ENCODE data around the gene TCN2.
"Not testable (repeated sequence)": the region's sequence is repeated elsewhere in the genome, so short reads cannot be mapped to it uniquely, and the experiment has no call there.

The TCN2 gene

GRCh38 chr22:30612789-30613188 lies 5.8 kb downstream of the TCN2 start:
- DNase-seq = no peak

GRCh38 chr22:30614268-30614667 lies 7.3 kb downstream of the TCN2 start:
- DNase-seq = no peak

GRCh38 chr22:30614879-30615278 lies 7.9 kb downstream of the TCN2 start:
- DNase-seq = no peak

GRCh38 chr22:30615543-30615954 lies 8.6 kb downstream of the TCN2 start:
- no peak for DNase-seq

DNA sequence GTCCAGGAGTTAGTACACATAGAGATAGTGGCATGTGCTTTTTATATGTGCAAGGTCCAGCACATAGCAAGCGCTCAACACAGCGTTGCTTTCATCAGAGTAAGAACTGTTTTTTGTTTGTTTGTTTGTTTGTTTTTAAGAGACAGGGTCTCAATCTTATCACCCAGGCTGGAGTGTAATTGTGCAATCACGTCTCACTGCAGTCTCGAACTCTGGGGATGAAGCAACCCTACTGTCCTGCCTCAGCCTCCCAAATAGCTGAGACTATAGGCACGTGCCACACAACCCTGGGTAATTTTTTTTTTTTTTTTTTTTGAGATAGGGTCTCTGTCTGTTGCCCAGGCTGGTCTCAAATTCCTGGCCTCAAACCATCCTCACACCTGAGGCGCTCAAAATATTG lies 10.8 kb downstream of the TCN2 start:
- DNase-seq = no peak

DNA sequence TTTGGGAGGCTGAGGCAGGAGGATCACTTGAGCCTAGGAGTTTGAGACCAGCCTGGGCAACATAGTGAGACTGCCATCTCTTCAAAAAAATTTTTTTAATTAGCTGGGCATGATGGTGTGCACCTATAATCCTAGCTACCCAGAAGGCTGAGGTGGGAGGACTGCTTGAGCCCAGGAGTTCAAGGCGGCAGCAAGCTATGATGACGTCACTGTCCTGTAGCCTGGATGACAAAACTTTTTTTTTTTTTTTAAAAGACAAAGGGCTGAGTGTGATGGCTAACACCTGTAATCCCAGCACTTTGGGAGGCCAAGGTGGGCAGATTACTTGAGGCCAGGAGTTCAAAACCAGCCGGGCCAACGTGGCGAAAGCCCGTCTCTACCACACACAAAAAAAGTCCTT lies 12.9 kb downstream of the TCN2 start:
- DNase-seq = not testable (repeated sequence)

GRCh38 chr22:30626413-30626812 lies 19.4 kb downstream of the TCN2 start:
- DNase-seq = no peak

GRCh38 chr22:30627471-30627870 lies 20.5 kb downstream of the TCN2 start:
- DNase-seq = no peak

GRCh38 chr22:30628491-30628890 lies 21.5 kb downstream of the TCN2 start:
- no peak for DNase-seq

GRCh38 chr22:30631469-30631868 lies 24.5 kb downstream of the TCN2 start:
- not testable (repeated sequence) for DNase-seq

DNA sequence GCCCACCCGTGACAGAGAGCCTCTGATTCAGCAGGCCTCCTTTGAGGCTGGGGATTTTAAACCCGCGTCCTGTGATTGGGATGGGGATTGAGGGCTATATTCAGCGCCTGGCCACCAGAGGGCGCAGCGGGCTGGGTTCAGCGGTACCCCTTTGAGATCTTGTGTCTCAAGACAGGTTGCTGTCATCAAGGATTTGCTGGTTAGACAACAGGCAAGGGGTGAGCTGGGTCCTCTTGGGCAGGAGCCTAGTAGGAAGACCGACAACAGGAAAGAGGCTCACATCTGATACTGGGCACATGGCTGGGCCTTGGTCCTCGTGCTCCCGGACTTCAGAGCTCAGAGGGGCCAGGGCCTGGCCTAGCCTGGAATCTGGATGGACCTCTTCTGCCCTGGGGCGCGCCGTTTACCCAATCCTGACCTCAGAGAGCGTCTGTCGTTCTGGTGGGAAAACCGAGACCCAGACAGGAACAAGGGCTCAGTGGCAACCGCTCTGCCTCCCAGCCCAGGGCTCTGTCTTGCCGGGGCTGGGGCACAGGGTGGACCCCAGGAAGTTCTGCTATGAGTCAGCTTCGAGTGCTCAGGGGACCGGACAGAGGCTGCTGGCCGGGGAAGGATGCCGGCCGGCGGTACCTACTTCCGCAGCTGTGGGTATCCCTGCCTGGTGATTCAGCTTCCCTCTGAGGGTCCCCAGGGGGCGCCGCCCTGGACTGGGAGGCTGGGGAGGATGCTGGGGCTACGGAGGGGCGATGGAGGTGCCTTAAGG lies 27.7 kb downstream of the TCN2 start:
- peak; percentile 59 for DNase-seq

- DNase-seq = peak; percentile 82
Measured at GRCh38 chr22:30635273-30636225, 28.6 kb downstream of the TCN2 start, which contains the start of gene SLC35E4. Gene SLC35E4 (plus strand): TSS chr22:30635781. CDS start chr22:30636451, 670 bp downstream.

DNA sequence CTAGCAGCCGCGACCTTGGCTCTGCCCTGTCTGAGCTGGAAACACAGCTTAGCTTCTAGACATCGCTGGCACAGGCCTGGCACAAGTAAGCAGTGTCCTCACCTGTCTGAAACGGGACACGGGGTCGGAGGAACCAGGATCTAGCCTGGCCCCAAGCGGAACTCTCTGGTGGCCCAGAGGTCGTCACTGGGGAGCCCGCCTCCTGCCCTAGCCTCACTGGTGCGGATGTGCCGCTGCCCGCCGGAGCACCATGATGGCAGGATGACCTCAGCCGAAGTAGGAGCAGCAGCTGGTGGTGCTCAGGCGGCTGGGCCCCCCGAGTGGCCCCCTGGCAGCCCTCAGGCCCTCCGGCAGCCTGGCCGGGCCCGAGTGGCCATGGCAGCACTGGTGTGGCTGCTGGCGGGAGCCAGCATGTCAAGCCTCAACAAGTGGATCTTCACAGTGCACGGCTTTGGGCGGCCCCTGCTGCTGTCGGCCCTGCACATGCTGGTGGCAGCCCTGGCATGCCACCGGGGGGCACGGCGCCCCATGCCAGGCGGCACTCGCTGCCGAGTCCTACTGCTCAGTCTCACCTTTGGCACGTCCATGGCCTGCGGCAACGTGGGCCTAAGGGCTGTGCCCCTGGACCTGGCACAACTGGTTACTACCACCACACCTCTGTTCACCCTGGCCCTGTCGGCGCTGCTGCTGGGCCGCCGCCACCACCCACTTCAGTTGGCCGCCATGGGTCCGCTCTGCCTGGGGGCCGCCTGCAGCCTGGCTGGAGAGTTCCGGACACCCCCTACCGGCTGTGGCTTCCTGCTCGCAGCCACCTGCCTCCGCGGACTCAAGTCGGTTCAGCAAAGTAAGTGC lies 29.5 kb downstream of the TCN2 start:
- no peak for DNase-seq

- DNase-seq = no peak
Measured at GRCh38 chr22:30637701-30638114, 30.7 kb downstream of the TCN2 start.

DNA sequence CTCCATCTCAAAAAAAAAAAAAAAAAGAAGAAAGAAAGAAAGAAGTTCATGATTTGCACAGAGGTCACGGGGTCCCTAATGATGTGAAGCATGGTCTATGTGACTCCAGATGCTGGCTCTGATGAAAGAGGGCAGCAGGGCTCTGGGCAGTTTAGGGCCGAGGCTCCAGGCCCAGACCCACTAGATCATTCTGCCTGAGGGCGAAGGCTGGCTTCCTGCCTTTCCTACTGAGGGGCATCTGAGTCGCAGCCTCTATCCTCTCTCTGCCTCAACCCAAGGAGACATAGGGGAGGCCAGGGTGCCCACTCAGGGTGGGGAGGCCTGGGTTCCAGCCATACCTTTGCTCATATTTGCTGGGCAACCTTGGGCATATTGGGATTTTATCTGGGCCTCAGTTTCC lies 33.4 kb downstream of the TCN2 start:
- no peak for DNase-seq

GRCh38 chr22:30640839-30641430 lies 34.0 kb downstream of the TCN2 start:
- no peak for DNase-seq

DNA sequence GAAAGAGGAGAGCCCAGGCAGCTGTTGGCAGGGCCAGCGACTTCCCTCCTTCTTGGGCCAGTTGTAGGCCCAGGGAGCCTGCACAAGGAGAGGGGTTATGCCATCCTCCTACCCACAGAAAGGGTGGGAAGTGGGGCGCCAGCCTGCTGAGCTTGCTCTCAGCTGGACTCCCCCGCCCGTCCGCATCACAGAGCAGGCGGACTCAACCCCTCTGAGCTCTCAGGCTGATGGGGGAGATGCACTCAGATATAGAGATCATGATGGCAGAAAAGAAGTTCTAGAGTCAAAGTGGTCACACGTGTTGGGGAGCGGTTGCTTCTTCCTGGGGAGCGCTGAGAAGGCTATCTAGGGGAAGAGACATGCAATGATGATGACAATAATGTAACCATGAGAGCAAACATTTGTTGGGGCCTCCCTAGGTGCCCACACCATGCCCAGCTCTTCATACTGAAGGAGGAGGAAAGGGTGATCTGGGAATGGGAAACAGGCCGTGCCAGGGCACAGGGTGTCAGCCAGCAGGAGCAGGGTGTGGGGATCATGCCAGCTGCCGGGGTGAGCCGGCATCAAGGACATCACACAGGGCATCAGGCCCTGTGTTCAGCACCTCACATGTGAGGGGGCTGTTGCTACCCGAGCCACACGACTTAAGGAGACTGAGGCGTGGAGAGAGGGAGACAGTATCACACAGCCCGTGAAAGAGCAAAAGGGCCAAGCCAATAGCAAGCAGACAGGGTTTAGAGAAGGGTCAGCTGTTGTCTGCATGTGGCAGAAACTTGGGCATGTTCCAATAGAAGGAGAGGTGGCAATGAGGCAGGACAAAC lies 36.3 kb downstream of the TCN2 start:
- no peak for DNase-seq

DNA sequence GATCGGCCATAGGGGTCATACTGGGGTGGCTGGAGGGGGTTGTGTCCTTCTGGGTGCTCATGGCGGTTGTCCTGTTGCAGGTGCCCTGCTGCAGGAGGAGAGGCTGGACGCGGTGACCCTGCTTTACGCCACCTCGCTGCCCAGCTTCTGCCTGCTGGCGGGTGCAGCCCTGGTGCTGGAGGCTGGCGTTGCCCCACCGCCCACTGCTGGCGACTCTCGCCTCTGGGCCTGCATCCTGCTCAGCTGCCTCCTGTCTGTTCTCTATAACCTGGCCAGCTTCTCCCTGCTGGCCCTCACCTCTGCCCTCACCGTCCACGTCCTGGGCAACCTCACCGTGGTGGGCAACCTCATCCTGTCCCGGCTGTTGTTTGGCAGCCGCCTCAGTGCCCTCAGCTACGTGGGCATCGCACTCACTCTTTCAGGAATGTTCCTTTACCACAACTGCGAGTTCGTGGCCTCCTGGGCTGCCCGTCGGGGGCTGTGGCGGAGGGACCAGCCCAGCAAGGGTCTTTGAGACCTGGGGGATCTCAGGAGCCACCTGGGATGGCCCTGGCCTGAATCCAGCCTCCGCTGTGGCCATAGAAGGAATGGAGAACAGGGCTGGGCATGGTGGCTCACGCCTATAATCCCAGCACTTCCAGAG lies 39.7 kb downstream of the TCN2 start:
- DNase-seq = no peak

DNA sequence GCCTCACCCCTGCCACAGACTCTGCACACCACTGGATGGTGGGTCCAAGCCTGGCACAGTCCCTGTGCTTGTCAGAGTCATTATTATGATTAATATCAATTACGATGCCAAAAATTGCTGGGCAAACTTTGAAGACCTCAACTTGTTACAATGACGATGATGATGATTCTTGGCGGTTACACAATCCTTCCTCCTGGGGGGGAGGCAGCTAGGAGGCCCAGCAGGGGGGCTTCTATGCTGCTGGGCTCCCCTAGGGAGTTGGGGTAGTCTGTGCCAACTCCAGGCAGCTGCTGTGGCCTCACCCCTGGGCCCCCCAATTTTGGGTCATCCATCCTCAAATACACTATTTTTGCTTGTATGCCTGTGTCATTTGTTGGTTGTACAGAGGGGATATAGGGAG lies 40.6 kb downstream of the TCN2 start:
- no peak for DNase-seq

DNA sequence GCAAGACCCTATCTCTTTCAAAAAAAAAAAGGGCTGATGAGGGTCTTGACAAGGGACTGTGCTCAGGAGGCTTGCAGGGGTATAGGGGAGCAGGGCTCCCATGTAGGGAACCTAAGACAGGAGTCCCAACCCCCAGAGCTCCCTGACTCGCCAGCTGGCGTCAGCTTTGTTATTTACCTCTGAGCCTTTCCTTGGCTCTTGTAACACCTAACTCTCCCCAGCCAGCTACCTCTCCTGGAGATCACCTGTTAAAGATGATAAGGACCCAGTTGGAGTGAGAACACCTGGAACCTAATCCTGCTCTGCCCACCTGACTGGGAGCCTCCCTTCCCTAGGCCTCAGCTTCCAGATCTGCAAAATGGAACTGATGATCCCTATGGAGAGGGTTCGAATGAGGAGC lies 41.9 kb downstream of the TCN2 start:
- no peak for DNase-seq

GRCh38 chr22:30649430-30650007 lies 42.5 kb downstream of the TCN2 start:
- DNase-seq = no peak

All from NCI-H1092 (cell line).